GM19467 (cell line): ENCODE results near the gene RPA3.
"Not testable (repeated sequence)": the region's sequence is repeated elsewhere in the genome, so short reads cannot be mapped to it uniquely, and the experiment has no call there.

Source experiments
- ATAC-seq: cut with Tn5 transposase; IDR thresholded peaks from one replicate; pipeline ENCODE4 v1.9.1; 2021; ENCODE audit warnings: mild to moderate bottlenecking, moderate library complexity; ENCODE audit not compliant: unreplicated experiment

RPA3 gene

DNA sequence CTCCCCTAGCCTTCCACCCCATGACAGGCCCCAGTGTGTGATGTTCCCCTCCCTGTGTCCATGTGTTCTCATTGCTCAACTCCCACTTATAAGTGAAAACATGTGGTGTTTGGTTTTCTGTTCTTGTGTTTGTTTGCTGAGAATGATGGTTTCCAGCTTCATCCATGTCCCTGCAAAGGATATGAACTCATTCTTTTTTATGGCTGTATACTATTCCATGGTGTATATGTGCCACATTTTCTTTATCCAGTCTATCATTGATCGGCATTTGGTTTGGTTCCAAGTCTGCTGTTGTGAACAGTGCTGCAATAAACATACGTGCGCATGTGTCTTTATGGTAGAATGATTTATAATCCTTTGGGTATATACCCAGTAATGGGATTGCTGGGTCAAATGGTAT lies 61.9 kb downstream of the RPA3 start:
- not testable (repeated sequence) for ATAC-seq

DNA sequence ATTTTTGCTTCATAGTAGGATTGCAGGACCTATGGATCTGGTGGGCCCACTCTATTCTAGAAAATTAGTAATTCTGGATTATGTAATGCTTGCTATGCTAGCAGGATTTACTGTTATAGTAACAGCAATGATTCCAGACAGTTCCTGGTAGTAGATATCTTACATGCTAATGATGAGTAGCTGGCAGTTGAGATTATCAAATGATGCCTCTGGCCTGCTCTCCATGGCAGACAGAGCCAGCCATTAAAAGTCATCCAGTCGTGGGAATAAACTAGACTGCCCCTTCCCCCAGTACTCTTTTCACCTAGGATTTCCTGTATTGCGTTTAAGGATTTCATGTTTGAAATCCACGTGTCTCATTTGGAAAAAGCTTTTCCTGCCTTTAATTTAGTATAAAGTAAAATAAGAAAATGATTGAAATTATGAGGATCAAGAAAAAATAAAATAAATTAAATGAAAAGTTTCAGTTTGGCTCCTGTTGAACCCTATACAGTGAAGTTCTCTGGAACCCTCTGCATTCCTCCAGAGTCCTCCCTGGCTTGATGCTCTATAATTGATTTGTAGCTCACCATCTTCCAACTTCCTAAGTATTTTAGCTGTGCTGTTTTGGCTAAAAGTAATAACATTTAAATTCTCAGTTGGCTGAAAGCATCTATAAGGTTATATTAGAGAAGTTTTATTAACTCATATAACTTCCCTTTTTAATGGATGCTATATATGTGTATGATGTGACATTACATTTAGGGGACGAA lies 63.3 kb downstream of the RPA3 start:
- no peak for ATAC-seq

DNA sequence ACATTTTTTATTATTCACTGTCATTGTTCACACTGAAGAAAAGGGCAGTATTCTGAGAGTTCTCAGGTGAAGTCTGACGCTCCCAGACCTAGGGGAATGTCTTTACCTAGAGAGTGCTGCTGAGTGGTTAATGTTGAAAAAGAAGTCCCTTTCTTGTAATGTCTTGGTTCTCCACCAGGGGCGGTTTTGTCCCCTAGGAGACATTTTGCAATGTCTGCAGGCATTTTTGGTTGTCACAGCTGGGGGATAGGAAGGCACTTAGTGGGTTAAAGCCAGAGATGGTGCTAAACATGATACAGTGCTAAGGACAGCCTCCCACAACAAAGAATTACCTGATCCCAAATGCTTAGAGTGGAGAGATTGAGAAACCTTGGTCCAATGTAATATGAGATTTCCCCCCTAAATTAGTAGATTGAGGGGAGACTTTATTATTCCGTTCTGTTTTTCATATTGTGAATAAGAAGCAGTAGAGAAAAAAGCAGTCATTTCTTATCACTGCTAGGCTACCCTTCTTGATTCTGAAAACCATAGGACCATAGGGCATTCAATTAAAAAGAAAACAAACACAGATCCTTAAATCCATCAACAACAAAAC lies 64.7 kb downstream of the RPA3 start:
- no peak for ATAC-seq

DNA sequence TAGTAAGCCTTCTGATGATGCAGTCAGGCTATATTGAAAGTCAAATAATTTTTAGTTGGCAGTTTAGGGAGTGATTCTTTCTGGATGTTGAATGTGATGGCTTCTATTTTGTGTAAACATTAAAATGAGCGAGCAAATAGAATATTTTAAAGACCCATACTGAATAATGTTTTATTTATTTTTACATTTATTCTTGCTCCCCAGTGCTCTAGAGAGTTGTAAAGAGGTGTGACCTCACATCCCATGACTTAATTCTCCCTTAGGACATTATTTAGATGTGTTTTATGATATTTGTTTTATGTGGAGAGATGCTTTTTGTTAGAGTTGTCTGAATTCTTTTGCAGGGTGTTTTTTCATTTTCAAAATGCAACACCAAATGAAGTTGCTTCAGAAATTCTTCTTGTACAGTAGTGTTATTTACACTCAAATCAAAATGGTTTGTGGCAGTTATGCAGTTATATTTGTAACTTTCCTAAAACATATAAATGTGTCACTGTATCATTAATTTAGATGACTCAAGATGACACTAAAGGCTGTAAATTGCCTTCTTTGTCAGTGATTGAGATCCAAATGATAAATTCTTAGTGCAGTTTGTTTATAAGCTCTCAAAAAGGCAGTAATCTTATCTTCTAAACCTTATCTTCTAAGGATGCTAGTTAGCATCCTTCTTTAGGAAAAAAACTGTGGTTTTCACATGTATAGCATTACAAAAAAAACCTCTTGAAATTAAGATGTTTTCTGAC lies 65.4 kb downstream of the RPA3 start:
- ATAC-seq = no peak

DNA sequence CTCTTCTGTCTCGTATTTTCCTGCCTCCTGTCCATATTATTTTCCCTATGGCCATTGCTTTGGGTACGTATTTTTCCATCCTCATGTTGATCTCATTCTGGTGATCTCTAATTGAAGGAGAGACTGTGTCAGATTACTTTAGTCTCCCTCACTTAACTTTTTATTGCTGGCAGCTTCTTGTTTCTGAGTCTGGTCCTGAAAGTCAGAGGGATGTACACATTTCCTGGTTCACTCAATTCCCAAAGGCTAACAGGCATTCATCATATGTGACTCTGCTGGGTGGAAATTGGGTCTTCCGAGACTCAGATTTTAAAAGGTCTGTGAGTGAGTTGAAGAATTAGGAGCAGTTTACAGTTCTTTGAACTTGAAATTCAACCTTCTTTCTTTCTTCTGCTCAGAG lies 66.9 kb downstream of the RPA3 start:
- no peak for ATAC-seq

- no peak for ATAC-seq
These were observed 67.7 kb downstream of the RPA3 start for GRCh38 chr7:7650682-7651206.

GRCh38 chr7:7647495-7648036 lies 70.8 kb downstream of the RPA3 start:
- no peak for ATAC-seq

GRCh38 chr7:7642081-7642480 lies 76.3 kb downstream of the RPA3 start:
- no peak for ATAC-seq

DNA sequence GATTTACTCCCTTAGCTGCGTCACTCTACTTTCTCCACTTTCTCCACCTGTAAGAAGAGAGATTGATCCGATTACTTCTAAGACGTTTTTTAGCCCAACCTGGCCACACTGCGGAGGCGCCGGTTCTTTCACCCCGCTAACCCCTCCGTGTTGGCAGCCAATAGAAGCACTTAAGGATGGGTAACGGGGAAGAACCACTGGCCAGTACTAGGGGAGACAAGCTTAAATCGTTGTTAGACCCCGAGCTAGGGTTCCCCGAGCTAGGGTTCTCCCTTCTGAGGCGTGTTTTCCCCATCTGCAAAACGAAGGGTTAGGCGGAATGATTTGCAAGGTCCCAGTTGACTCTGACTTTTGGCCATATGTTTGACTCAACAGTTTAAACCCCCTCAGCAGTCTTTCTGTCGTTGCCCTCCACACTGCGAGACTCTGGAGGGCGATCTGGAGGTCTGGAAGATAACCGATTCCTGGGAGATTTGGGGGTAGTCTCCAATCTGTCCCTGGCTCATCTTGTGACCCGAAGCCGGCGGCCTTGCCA lies 77.2 kb downstream of the RPA3 start:
- ATAC-seq = peak; percentile 6

- peak; percentile 95 for ATAC-seq
These were observed 77.9 kb downstream of the RPA3 start, which contains the start of gene UMAD1 for GRCh38 chr7:7640221-7641128. Gene UMAD1 (plus strand): TSS chr7:7640752. CDS start chr7:7673372, 32,620 bp downstream.

- ATAC-seq = no peak
These were observed 78.6 kb downstream of the RPA3 start for GRCh38 chr7:7639847-7640220.

DNA sequence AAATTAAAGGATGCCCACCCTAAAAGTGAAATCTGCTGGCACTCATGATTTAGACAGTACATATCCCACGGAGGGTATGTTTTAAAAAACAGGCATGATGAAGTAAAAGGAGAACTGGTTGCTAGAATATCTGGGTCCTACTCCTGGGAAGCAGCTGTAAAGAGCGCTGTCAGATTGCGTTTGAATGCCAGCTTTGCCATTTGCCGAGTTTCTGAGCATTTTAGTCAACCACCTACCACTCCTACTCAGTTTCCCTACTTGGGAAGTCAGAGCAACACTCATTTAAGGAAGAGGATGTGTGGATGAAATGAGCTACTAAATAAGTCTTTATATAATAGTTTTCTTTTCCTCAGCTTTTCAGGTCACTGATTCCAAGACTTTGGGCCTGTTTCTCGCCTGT lies 79.0 kb downstream of the RPA3 start:
- ATAC-seq = no peak

GRCh38 chr7:7630626-7631329 lies 87.6 kb downstream of the RPA3 start:
- no peak for ATAC-seq

- ATAC-seq = no peak
These were observed 89.9 kb downstream of the RPA3 start for GRCh38 chr7:7628476-7628875.

- ATAC-seq = no peak
These were observed 97.7 kb downstream of the RPA3 start for GRCh38 chr7:7620644-7621210.

- ATAC-seq = no peak
These were observed 98.2 kb downstream of the RPA3 start for GRCh38 chr7:7620236-7620635.

DNA sequence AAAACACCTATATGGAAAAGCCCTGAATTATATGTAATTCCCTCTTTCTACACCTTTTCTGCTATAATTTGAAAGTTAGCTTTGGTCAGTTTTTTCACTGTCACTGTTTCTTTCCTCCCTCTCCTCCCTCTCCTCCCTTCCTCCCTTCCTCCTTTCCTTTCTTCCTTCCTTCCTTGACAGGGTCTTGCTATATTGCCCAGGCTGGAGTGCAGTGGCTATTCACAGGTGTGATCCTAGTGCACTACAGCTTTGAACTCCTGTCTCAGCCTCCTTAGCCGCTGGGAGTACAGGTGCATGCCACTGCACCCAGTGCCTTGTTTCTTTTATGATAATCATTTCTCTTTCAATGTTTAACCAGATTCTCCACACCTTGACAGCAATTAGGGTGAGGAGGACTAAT lies 100.0 kb downstream of the RPA3 start:
- ATAC-seq = no peak

- ATAC-seq = no peak
These were observed 100.9 kb downstream of the RPA3 start for GRCh38 chr7:7617550-7617949.

DNA sequence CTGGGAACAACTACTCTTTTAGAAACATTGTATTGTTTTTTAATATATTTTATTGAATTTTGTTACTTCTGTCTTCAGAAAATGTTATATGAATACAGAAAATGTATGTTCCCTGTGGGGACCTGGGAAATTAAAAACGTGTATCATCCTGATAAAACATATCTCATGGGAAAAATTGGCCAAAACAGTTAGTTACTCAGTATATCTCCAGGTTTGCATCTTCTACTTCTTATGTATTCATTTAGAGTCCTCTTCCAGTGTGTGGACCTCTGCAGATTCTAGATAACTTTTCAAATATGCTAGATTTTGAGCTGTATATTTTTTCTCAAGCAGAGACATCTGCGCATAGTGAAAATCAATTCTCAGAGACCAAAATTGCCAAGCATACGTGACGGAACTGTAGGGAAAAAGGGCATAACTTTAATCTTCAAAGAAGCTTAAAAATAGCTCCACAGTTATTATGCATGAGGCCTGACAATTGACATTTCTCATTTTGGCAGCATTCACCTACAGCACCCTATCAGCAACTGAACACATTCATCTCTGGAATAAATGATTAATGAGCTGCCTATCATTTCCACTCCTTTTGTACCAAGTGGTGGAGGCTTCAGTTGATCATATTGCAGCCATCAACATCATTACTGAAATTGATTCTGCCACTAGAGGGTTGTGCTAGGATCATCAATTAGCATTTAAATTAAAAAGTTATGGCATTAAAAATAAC lies 104.2 kb downstream of the RPA3 start:
- no peak for ATAC-seq
